PC-3 (cell line): Measurements from ENCODE around the gene MTCL1. TPM values are rescaled to one million over a fixed set of nuclear protein-coding genes. Genes with fewer than 3 reads are reported as not detected.

Source experiments
- ATAC-seq: fragments of 200-7000 bp; cut with Tn5 transposase; 2 replicates; pipeline ENCODE4 v1.9.1; 2020; ENCODE audit warnings: mild to moderate bottlenecking, moderate library complexity
- BruUV-seq: library from RNA; stranded (reverse); fragments of 400-500 nt; replicated peaks from 2 replicates; lab custom pipeline; 2021; lab: Mats Ljungman, UMichigan
- CTCF ChIA-PET: fragments of 300-600 bp; sonication (Branson Sonifier 250); formaldehyde crosslinking; loops from one replicate; lab custom pipeline; 2022; ENCODE audit warnings: antibody characterized with exemption; lab: Charles Lee
- POLR2A ChIA-PET: fragments of 300-600 bp; sonication (Branson Sonifier 250); formaldehyde crosslinking; loops from one replicate; lab custom pipeline; 2022; ENCODE audit warnings: antibody characterized with exemption; ENCODE audit not compliant: unreplicated experiment; lab: Charles Lee
- DNase-seq: peaks from one replicate; pipeline ENCODE4 v3.0.0-alpha.2; 2015
- H2AFZ ChIP-seq: fragments of 300-600 bp; sonication (generic); 2 replicates; pipeline ENCODE4 v1.6.0; 2016; ENCODE audit warnings: antibody characterized with exemption, low read length
- H3F3A ChIP-seq: fragments of 300-600 bp; sonication (generic); one replicate; pipeline ENCODE4 v1.6.0; 2017; ENCODE audit warnings: antibody characterized with exemption, low read length, control low read depth, mild to moderate bottlenecking; ENCODE audit not compliant: unreplicated experiment
- H3K27ac ChIP-seq: fragments of 300-600 bp; sonication (generic); 2 replicates; pipeline ENCODE4 v1.5.1; 2016; ENCODE audit warnings: mild to moderate bottlenecking, low read length
- H3K27me3 ChIP-seq: fragments of 300-600 bp; sonication (generic); 2 replicates; pipeline ENCODE4 v1.6.1; 2016; ENCODE audit warnings: low read length, mixed read lengths
- H3K36me3 ChIP-seq: fragments of 300-600 bp; sonication (generic); 2 replicates; pipeline ENCODE4 v1.6.1; 2016; ENCODE audit warnings: low read depth, mixed run types, low read length, mixed read lengths
- H3K4me1 ChIP-seq: fragments of 300-600 bp; sonication (generic); 2 replicates; pipeline ENCODE4 v1.5.1; 2016; ENCODE audit warnings: low read length; ENCODE audit not compliant: insufficient read depth
- H3K4me2 ChIP-seq: fragments of 300-600 bp; sonication (generic); 2 replicates; pipeline ENCODE4 v1.6.0; 2016; ENCODE audit warnings: low read length
- H3K4me3 ChIP-seq: fragments of 300-600 bp; sonication (generic); 2 replicates; pipeline ENCODE4 v1.5.1; 2016; ENCODE audit warnings: mild to moderate bottlenecking, low read length, mixed read lengths
- H3K79me2 ChIP-seq: fragments of 300-600 bp; sonication (generic); 2 replicates; pipeline ENCODE4 v1.6.1; 2017; ENCODE audit warnings: low read length, mixed read lengths
- H3K9ac ChIP-seq: fragments of 300-600 bp; sonication (generic); 2 replicates; pipeline ENCODE4 v1.6.0; 2016; ENCODE audit warnings: mild to moderate bottlenecking, low read length
- H3K9me2 ChIP-seq: fragments of 300-600 bp; sonication (generic); replicated peaks from 2 replicates; pipeline ENCODE4 v1.6.1; 2016; ENCODE audit warnings: mixed run types, low read length, mixed read lengths
- H3K9me3 ChIP-seq: fragments of 300-600 bp; sonication (generic); 2 replicates; pipeline ENCODE4 v1.6.1; 2016; ENCODE audit warnings: low read length, mixed read lengths
- H4K20me1 ChIP-seq: fragments of 300-600 bp; sonication (generic); 2 replicates; pipeline ENCODE4 v1.6.1; 2016; ENCODE audit warnings: low read length, mixed read lengths
- CTCF ChIP-seq: fragments of 300-600 bp; sonication (generic); conservative IDR thresholded peaks from 2 replicates; pipeline ENCODE4 v1.5.1; 2017; ENCODE audit warnings: antibody characterized with exemption, low read depth, mild to moderate bottlenecking, low read length
- EZH2 ChIP-seq: fragments of 300-600 bp; sonication (generic); IDR thresholded peaks from one replicate; pipeline ENCODE4 v1.6.1; 2017; ENCODE audit warnings: antibody characterized with exemption, mild to moderate bottlenecking, low read length; ENCODE audit not compliant: unreplicated experiment
- EZH2phosphoT487 ChIP-seq: fragments of 300-600 bp; sonication (generic); IDR thresholded peaks from 2 replicates; pipeline ENCODE4 v1.6.1; 2018; ENCODE audit warnings: mild to moderate bottlenecking, antibody characterized with exemption, low read length, borderline replicate concordance
- intact Hi-C: fragments of 100-400 bp; cut with micrococcal nuclease; formaldehyde crosslinking; loops from 2 replicates; pipeline ENCODE4 v1.9.0; 2023
- total RNA-seq: library from RNA; depleted of rRNA; stranded (reverse); fragments of >200 nt; gene quantifications from 2 replicates; pipeline ENCODE4 v1.2.3, GENCODE V29; 2014

MTCL1 gene
- total RNA-seq, 1 experiment from 2014 or later, result 33.1 TPM

- intact Hi-C loops, result no loop called here
- H3K9me2 ChIP-seq, result no peaks in the 10 kb centered on the region
- no peak overlapping the region for H3K4me3 ChIP-seq
- DNase-seq (no peak), ATAC-seq (no peak)
- H2AFZ ChIP-seq, result no peak overlapping the region
- H4K20me1 ChIP-seq, result no peaks in the 10 kb centered on the region
- POLR2A ChIA-PET, result no interaction called here
- no peaks in the 10 kb centered on the region for H3F3A ChIP-seq
- peaks cover 20% of the 10 kb centered on the region for H3K36me3 ChIP-seq
- TF ChIP-seq EZH2phosphoT487, result no peak
- TF ChIP-seq CTCF, result no peak
- no peak for TF ChIP-seq EZH2
- H3K27ac ChIP-seq, result no peak overlapping the region
- CTCF ChIA-PET, result no interaction called here
- H3K4me1 ChIP-seq, result no peaks in the 10 kb centered on the region
- no peak overlapping the region for H3K9ac ChIP-seq
- no TSS peak for BruUV-seq
- H3K27me3 ChIP-seq, result no peaks in the 10 kb centered on the region
- no peak overlapping the region for H3K4me2 ChIP-seq
- H3K79me2 ChIP-seq, result no peaks in the 10 kb centered on the region
- no peaks in the 10 kb centered on the region for H3K9me3 ChIP-seq
Measured at GRCh38 chr18:8821083-8821465, 115.7 kb downstream of the MTCL1 start.

- ChIA-PET CTCF (no interaction called here), POLR2A (no interaction called here)
- Histone ChIP-seq H3K9me3 (no peaks in the 10 kb centered on the region), H3K9me2 (no peaks in the 10 kb centered on the region), H3K4me1 (no peaks in the 10 kb centered on the region), H3K27me3 (no peaks in the 10 kb centered on the region), H3F3A (no peaks in the 10 kb centered on the region), H3K36me3 (peaks cover 20% of the 10 kb centered on the region), H3K4me2 (no peak overlapping the region), H3K9ac (no peak overlapping the region), H3K79me2 (no peaks in the 10 kb centered on the region), H3K27ac (no peak overlapping the region), H4K20me1 (no peaks in the 10 kb centered on the region), H3K4me3 (no peak overlapping the region), H2AFZ (no peak overlapping the region)
- DNase-seq (no peak), ATAC-seq (no peak)
- intact Hi-C loops, result no loop called here
- no peak for TF ChIP-seq CTCF
- no TSS peak for BruUV-seq
Measured at GRCh38 chr18:8821531-8821930, 116.2 kb downstream of the MTCL1 start.

- Histone ChIP-seq H3K36me3 (peaks cover 20% of the 10 kb centered on the region), H3K4me2 (no peak overlapping the region), H3K27ac (no peak overlapping the region), H4K20me1 (no peaks in the 10 kb centered on the region), H3F3A (no peaks in the 10 kb centered on the region), H3K9me2 (no peaks in the 10 kb centered on the region), H3K4me1 (no peaks in the 10 kb centered on the region), H3K9me3 (no peaks in the 10 kb centered on the region), H3K9ac (no peak overlapping the region), H3K27me3 (no peaks in the 10 kb centered on the region), H3K4me3 (no peak overlapping the region), H2AFZ (no peak overlapping the region), H3K79me2 (no peaks in the 10 kb centered on the region)
- ATAC-seq (no peak), DNase-seq (no peak)
- TF ChIP-seq CTCF, result no peak
- TF ChIP-seq EZH2phosphoT487, result no peak
- TF ChIP-seq EZH2, result no peak
- intact Hi-C loops, result no loop called here
- no TSS peak for BruUV-seq
- POLR2A ChIA-PET, result no interaction called here
- CTCF ChIA-PET, result no interaction called here
Measured at GRCh38 chr18:8822643-8823042, 117.3 kb downstream of the MTCL1 start.
